Measurements from ENCODE around the gene QSER1.
"Not testable (repeated sequence)": the region's sequence is repeated elsewhere in the genome, so short reads cannot be mapped to it uniquely, and the experiment has no call there.

Gene QSER1

GRCh38 chr11:32935462-32936029 is 42.9 kb downstream of the QSER1 start:
- no peak for DNase-seq (ENCODE audit: low read depth)

- not testable (repeated sequence) for DNase-seq (ENCODE audit: low read depth)
Observed at GRCh38 chr11:32936178-32936577, 43.6 kb downstream of the QSER1 start.

GRCh38 chr11:32937283-32937682 is 44.7 kb downstream of the QSER1 start:
- not testable (repeated sequence) for DNase-seq (ENCODE audit: low read depth)

- DNase-seq (ENCODE audit: low read depth) = no peak
Observed at GRCh38 chr11:32939046-32939445, 46.4 kb downstream of the QSER1 start.

GRCh38 chr11:32939866-32940265 is 47.3 kb downstream of the QSER1 start:
- no peak for DNase-seq (ENCODE audit: low read depth)

- DNase-seq (ENCODE audit: low read depth) = no peak
Observed at GRCh38 chr11:32940865-32941264, 48.3 kb downstream of the QSER1 start.

GRCh38 chr11:32947978-32948377 is 55.4 kb downstream of the QSER1 start:
- no peak for DNase-seq (ENCODE audit: low read depth)

- no peak for DNase-seq (ENCODE audit: low read depth)
Observed at GRCh38 chr11:32949739-32950138, 57.1 kb downstream of the QSER1 start.

- no peak for DNase-seq (ENCODE audit: low read depth)
Observed at GRCh38 chr11:32952421-32952820, 59.8 kb downstream of the QSER1 start.

GRCh38 chr11:32953700-32954099 is 61.1 kb downstream of the QSER1 start:
- DNase-seq (ENCODE audit: low read depth) = no peak

- no peak for DNase-seq (ENCODE audit: low read depth)
Observed at GRCh38 chr11:32960553-32961164, 68.0 kb downstream of the QSER1 start.

GRCh38 chr11:32962016-32962415 is 69.4 kb downstream of the QSER1 start:
- no peak for DNase-seq (ENCODE audit: low read depth)

- DNase-seq (ENCODE audit: low read depth) = no peak
Observed at GRCh38 chr11:32963721-32964120, 71.1 kb downstream of the QSER1 start.

- DNase-seq (ENCODE audit: low read depth) = no peak
Observed at GRCh38 chr11:32968541-32968940, 75.9 kb downstream of the QSER1 start.

GRCh38 chr11:32972233-32972632 is 79.6 kb downstream of the QSER1 start:
- not testable (repeated sequence) for DNase-seq (ENCODE audit: low read depth)

GRCh38 chr11:32972781-32973180 is 80.2 kb downstream of the QSER1 start:
- no peak for DNase-seq (ENCODE audit: low read depth)

- DNase-seq (ENCODE audit: low read depth) = no peak
Observed at GRCh38 chr11:32982626-32983025, 90.0 kb downstream of the QSER1 start.

GRCh38 chr11:32983506-32983905 is 90.9 kb downstream of the QSER1 start:
- DNase-seq (ENCODE audit: low read depth) = no peak

GRCh38 chr11:32985600-32985999 is 93.0 kb downstream of the QSER1 start:
- no peak for DNase-seq (ENCODE audit: low read depth)

- DNase-seq (ENCODE audit: low read depth) = no peak
Observed at GRCh38 chr11:32987851-32988250, 95.2 kb downstream of the QSER1 start.

- no peak for DNase-seq (ENCODE audit: low read depth)
Observed at GRCh38 chr11:32990481-32990880, 97.9 kb downstream of the QSER1 start.

- no peak for DNase-seq (ENCODE audit: low read depth)
Observed at GRCh38 chr11:32991427-32991826, 98.8 kb downstream of the QSER1 start.

- DNase-seq (ENCODE audit: low read depth) = no peak
Observed at GRCh38 chr11:32991898-32992297, 99.3 kb downstream of the QSER1 start.

GRCh38 chr11:33000181-33000580 is 107.6 kb downstream of the QSER1 start:
- no peak for DNase-seq (ENCODE audit: low read depth)
